Rectal smooth muscle tissue (tissue), 1 donor: Measurements from ENCODE around the gene EHD2.

Experiments used
- H3K27ac ChIP-seq: one replicate; pipeline ENCODE4 v1.7.0; 2013; ENCODE audit warnings: low read depth, low read length, inconsistent platforms
- H3K27me3 ChIP-seq: one replicate; pipeline ENCODE4 v1.7.0; 2013; ENCODE audit warnings: low read length; ENCODE audit not compliant: control insufficient read depth, insufficient read depth
- H3K36me3 ChIP-seq: one replicate; pipeline ENCODE4 v1.7.0; 2013; ENCODE audit warnings: low read length; ENCODE audit not compliant: control insufficient read depth, insufficient read depth
- H3K4me1 ChIP-seq: one replicate; pipeline ENCODE4 v1.7.0; 2013; ENCODE audit warnings: low read length; ENCODE audit not compliant: control insufficient read depth, insufficient read depth
- H3K4me3 ChIP-seq: one replicate; pipeline ENCODE4 v1.7.0; 2013; ENCODE audit warnings: low read length
- H3K9ac ChIP-seq: one replicate; pipeline ENCODE4 v1.7.0; 2013; ENCODE audit warnings: low read length

The EHD2 gene

GRCh38 chr19:47679922-47680857 is 33.0 kb upstream of the EHD2 start:
- Histone ChIP-seq H3K4me1 (no peaks in the 10 kb centered on the region), H3K27me3 (no peaks in the 10 kb centered on the region), H3K27ac (no peak overlapping the region), H3K4me3 (no peak overlapping the region), H3K9ac (no peak overlapping the region), H3K36me3 (peaks cover 13% of the 10 kb centered on the region)

- Histone ChIP-seq H3K27ac (no peak overlapping the region), H3K4me3 (no peak overlapping the region), H3K27me3 (no peaks in the 10 kb centered on the region), H3K9ac (no peak overlapping the region), H3K36me3 (peaks cover 14% of the 10 kb centered on the region), H3K4me1 (no peaks in the 10 kb centered on the region)
Measured at GRCh38 chr19:47680858-47681332, 32.3 kb upstream of the EHD2 start.

- no peak overlapping the region for H3K9ac ChIP-seq
- no peak overlapping the region for H3K4me3 ChIP-seq
- no peak overlapping the region for H3K27ac ChIP-seq
- H3K36me3 ChIP-seq = peaks cover 14% of the 10 kb centered on the region
- H3K4me1 ChIP-seq = no peaks in the 10 kb centered on the region
- H3K27me3 ChIP-seq = no peaks in the 10 kb centered on the region
Measured at GRCh38 chr19:47681388-47681787, 31.8 kb upstream of the EHD2 start.

GRCh38 chr19:47681936-47682335 is 31.3 kb upstream of the EHD2 start:
- no peaks in the 10 kb centered on the region for H3K4me1 ChIP-seq
- no peak overlapping the region for H3K4me3 ChIP-seq
- H3K27ac ChIP-seq = no peak overlapping the region
- H3K36me3 ChIP-seq = peaks cover 14% of the 10 kb centered on the region
- no peak overlapping the region for H3K9ac ChIP-seq
- no peaks in the 10 kb centered on the region for H3K27me3 ChIP-seq

GRCh38 chr19:47682939-47683338 is 30.3 kb upstream of the EHD2 start:
- Histone ChIP-seq H3K4me1 (no peaks in the 10 kb centered on the region), H3K36me3 (peaks cover 14% of the 10 kb centered on the region), H3K9ac (no peak overlapping the region), H3K4me3 (no peak overlapping the region), H3K27me3 (no peaks in the 10 kb centered on the region), H3K27ac (no peak overlapping the region)

GRCh38 chr19:47686679-47687450 is 26.4 kb upstream of the EHD2 start:
- no peaks in the 10 kb centered on the region for H3K4me1 ChIP-seq
- no peaks in the 10 kb centered on the region for H3K27me3 ChIP-seq
- H3K9ac ChIP-seq = no peak overlapping the region
- H3K36me3 ChIP-seq = peaks cover 6% of the 10 kb centered on the region
- no peak overlapping the region for H3K4me3 ChIP-seq
- H3K27ac ChIP-seq = no peak overlapping the region

GRCh38 chr19:47687906-47688305 is 25.3 kb upstream of the EHD2 start:
- peaks cover 6% of the 10 kb centered on the region for H3K36me3 ChIP-seq
- no peak overlapping the region for H3K27ac ChIP-seq
- no peak overlapping the region for H3K4me3 ChIP-seq
- H3K9ac ChIP-seq = no peak overlapping the region
- no peaks in the 10 kb centered on the region for H3K27me3 ChIP-seq
- H3K4me1 ChIP-seq = no peaks in the 10 kb centered on the region

GRCh38 chr19:47691090-47691489 is 22.1 kb upstream of the EHD2 start:
- no peak overlapping the region for H3K27ac ChIP-seq
- H3K9ac ChIP-seq = no peak overlapping the region
- H3K4me3 ChIP-seq = no peak overlapping the region
- peaks cover 11% of the 10 kb centered on the region for H3K36me3 ChIP-seq
- no peaks in the 10 kb centered on the region for H3K4me1 ChIP-seq
- no peaks in the 10 kb centered on the region for H3K27me3 ChIP-seq

GRCh38 chr19:47691782-47692181 is 21.4 kb upstream of the EHD2 start:
- H3K4me1 ChIP-seq = no peaks in the 10 kb centered on the region
- H3K36me3 ChIP-seq = peaks cover 11% of the 10 kb centered on the region
- H3K27ac ChIP-seq = no peak overlapping the region
- no peak overlapping the region for H3K9ac ChIP-seq
- H3K27me3 ChIP-seq = no peaks in the 10 kb centered on the region
- no peak overlapping the region for H3K4me3 ChIP-seq

- Histone ChIP-seq H3K4me1 (peaks cover 3% of the 10 kb centered on the region), H3K9ac (no peak overlapping the region), H3K4me3 (no peak overlapping the region), H3K27ac (no peak overlapping the region), H3K27me3 (no peaks in the 10 kb centered on the region), H3K36me3 (peaks cover 11% of the 10 kb centered on the region)
Measured at GRCh38 chr19:47693489-47693888, 19.7 kb upstream of the EHD2 start.

- no peak overlapping the region for H3K27ac ChIP-seq
- peaks cover 3% of the 10 kb centered on the region for H3K4me1 ChIP-seq
- no peak overlapping the region for H3K9ac ChIP-seq
- H3K27me3 ChIP-seq = no peaks in the 10 kb centered on the region
- no peak overlapping the region for H3K4me3 ChIP-seq
- H3K36me3 ChIP-seq = peaks cover 14% of the 10 kb centered on the region
Measured at GRCh38 chr19:47693903-47694302, 19.3 kb upstream of the EHD2 start.

GRCh38 chr19:47694466-47695273 is 18.6 kb upstream of the EHD2 start:
- no peak overlapping the region for H3K4me3 ChIP-seq
- H3K27ac ChIP-seq = no peak overlapping the region
- no peaks in the 10 kb centered on the region for H3K27me3 ChIP-seq
- peaks cover 3% of the 10 kb centered on the region for H3K4me1 ChIP-seq
- peaks cover 17% of the 10 kb centered on the region for H3K36me3 ChIP-seq
- no peak overlapping the region for H3K9ac ChIP-seq
